ENCODE results near the gene SDR42E1.

Gene SDR42E1

DNA sequence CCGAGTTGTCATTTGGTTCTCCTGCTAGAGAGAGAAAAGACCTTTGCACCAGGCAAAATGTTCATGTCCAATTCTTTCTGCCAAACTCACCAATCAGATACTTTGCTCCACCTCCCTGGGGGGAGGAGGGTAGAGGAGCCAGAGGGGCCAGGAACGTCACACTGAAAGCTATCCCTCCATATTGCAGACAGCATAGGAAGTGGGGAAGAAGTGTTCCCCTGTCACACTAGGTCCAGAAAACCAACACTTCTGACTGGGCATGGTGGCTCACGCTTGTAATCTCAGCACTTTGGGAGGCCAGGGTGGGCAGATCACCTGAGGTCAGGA is 33.3 kb upstream of the SDR42E1 start:
- Histone ChIP-seq H3K9me3 (replicated peaks; ENCODE audit: insufficient read depth, low read length) (no peaks in the 10 kb centered on the region), H3K79me2 (ENCODE audit: low read length) (no peaks in the 10 kb centered on the region)

DNA sequence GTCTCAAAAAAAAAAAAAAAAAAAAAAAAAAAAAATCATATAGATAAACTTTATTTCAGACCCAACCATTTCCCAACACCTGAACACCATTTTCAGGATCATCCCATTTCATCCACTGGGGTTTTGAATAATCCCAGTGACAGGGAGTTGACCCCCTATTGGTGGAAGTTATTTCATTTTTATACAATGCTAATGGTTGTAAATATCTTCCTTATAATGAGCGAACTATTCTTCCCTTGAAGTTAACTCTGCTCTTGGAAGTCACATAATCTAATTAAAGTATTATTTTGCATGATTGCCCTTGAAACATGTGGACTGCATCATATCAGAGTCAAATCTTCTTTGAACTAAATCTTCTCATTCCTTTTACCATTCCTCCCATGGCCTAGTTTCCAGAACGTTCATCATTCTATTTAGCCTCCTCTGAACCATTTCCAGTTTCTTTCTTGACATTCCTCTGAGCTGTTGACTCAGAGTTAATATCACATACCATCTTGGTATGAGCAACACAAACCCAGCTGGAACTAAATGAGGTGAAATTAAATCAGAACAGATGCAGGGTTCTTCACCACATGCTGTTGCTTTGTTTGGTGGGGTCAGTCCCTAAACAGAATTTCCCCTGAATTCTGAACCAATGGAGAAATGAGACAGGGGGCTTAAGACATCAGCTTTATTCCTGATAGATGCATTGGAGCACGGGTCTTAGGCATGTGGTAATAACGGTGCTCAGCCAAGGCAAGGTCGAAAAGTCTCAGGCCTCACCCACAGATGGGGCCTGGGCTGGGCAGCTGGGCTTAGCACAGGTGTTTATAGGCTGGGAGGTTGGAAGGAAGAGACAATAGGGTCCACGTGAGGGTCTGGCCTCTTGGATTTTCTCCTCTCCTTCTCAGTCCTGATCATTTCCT is 32.7 kb upstream of the SDR42E1 start:
- Histone ChIP-seq H3K9ac (ENCODE audit: low read length) (no peak overlapping the region), H3K27ac (ENCODE audit: low read length) (no peak overlapping the region), H3K4me2 (ENCODE audit: low read depth, low read length) (no peak overlapping the region), H3K4me1 (ENCODE audit: low read length) (no peaks in the 10 kb centered on the region), H3K79me2 (ENCODE audit: low read length) (no peaks in the 10 kb centered on the region), H2AFZ (ENCODE audit: low read length) (no peak overlapping the region), H3K9me2 (replicated peaks; ENCODE audit: insufficient read depth, low read length) (no peaks in the 10 kb centered on the region), H3F3A (ENCODE audit: insufficient read depth, low read length) (no peaks in the 10 kb centered on the region), H3K4me3 (ENCODE audit: low read length) (no peak overlapping the region), H3K9me3 (replicated peaks; ENCODE audit: insufficient read depth, low read length) (no peaks in the 10 kb centered on the region), H4K20me1 (ENCODE audit: insufficient read depth, low read length) (no peaks in the 10 kb centered on the region), H3K36me3 (replicated peaks; ENCODE audit: insufficient read depth, low read length) (no peaks in the 10 kb centered on the region), H3K27me3 (replicated peaks; ENCODE audit: insufficient read depth, low read length) (no peaks in the 10 kb centered on the region)
- DNase-seq, result no peak
- TF ChIP-seq, protein P1, sequence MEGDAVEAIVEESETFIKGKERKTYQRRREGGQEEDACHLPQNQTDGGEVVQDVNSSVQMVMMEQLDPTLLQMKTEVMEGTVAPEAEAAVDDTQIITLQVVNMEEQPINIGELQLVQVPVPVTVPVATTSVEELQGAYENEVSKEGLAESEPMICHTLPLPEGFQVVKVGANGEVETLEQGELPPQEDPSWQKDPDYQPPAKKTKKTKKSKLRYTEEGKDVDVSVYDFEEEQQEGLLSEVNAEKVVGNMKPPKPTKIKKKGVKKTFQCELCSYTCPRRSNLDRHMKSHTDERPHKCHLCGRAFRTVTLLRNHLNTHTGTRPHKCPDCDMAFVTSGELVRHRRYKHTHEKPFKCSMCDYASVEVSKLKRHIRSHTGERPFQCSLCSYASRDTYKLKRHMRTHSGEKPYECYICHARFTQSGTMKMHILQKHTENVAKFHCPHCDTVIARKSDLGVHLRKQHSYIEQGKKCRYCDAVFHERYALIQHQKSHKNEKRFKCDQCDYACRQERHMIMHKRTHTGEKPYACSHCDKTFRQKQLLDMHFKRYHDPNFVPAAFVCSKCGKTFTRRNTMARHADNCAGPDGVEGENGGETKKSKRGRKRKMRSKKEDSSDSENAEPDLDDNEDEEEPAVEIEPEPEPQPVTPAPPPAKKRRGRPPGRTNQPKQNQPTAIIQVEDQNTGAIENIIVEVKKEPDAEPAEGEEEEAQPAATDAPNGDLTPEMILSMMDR (IDR thresholded peaks at IDR 0.05; ENCODE audit: low read length), result no peak
- TF ChIP-seq EZH2 (optimal IDR thresholded peaks at IDR 0.05; ENCODE audit: low read depth, low read length) (no peak), EZH2phosphoT487 (IDR thresholded peaks at IDR 0.05; ENCODE audit: low read length) (no peak)

More for the DNA sequence above, 33.3 kb upstream of the SDR42E1 start:
- no peaks in the 10 kb centered on the region for H3K9me2 ChIP-seq (replicated peaks; ENCODE audit: insufficient read depth, low read length)
- H3K27ac ChIP-seq (ENCODE audit: low read length), result no peak overlapping the region
- no peak overlapping the region for H3K4me3 ChIP-seq (ENCODE audit: low read length)
- TF ChIP-seq EZH2 (optimal IDR thresholded peaks at IDR 0.05; ENCODE audit: low read depth, low read length), result no peak
- no peak for TF ChIP-seq EZH2phosphoT487 (IDR thresholded peaks at IDR 0.05; ENCODE audit: low read length)
- TF ChIP-seq, protein P1 (IDR thresholded peaks at IDR 0.05; ENCODE audit: low read length), result no peak
- H3K4me2 ChIP-seq (ENCODE audit: low read depth, low read length), result no peak overlapping the region
- DNase-seq, result no peak
- no peak overlapping the region for H3K9ac ChIP-seq (ENCODE audit: low read length)
- no peaks in the 10 kb centered on the region for H3K27me3 ChIP-seq (replicated peaks; ENCODE audit: insufficient read depth, low read length)
- no peaks in the 10 kb centered on the region for H3F3A ChIP-seq (ENCODE audit: insufficient read depth, low read length)
- H3K36me3 ChIP-seq (replicated peaks; ENCODE audit: insufficient read depth, low read length), result no peaks in the 10 kb centered on the region
- no peaks in the 10 kb centered on the region for H3K4me1 ChIP-seq (ENCODE audit: low read length)
- no peak overlapping the region for H2AFZ ChIP-seq (ENCODE audit: low read length)
- no peaks in the 10 kb centered on the region for H4K20me1 ChIP-seq (ENCODE audit: insufficient read depth, low read length)

DNA sequence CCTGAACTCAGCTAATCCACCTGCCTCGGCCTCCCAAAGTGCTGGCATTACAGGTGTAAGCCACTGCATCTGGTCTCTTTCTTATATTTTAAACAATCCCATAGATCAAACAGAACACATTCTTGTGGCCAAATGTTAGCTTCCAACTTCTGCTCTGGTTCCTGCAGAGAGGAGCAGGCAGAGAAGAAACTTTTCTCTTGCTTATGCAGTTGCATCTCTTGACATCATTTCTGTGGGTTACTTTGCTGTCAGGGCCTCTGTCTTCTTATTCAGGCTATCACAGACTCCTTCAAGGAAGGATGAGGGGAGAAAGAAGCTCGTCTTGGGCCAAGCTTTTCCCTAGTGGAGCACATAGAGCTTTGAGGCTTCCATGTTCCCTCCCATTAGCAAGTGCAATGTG is 31.6 kb upstream of the SDR42E1 start:
- H4K20me1 ChIP-seq (ENCODE audit: insufficient read depth, low read length), result no peaks in the 10 kb centered on the region
- no peak overlapping the region for H2AFZ ChIP-seq (ENCODE audit: low read length)
- no peaks in the 10 kb centered on the region for H3K79me2 ChIP-seq (ENCODE audit: low read length)
- H3K9ac ChIP-seq (ENCODE audit: low read length), result no peak overlapping the region
- H3K4me2 ChIP-seq (ENCODE audit: low read depth, low read length), result no peak overlapping the region
- H3F3A ChIP-seq (ENCODE audit: insufficient read depth, low read length), result no peaks in the 10 kb centered on the region
- no peak overlapping the region for H3K4me3 ChIP-seq (ENCODE audit: low read length)
- no peaks in the 10 kb centered on the region for H3K9me3 ChIP-seq (replicated peaks; ENCODE audit: insufficient read depth, low read length)
- no peaks in the 10 kb centered on the region for H3K4me1 ChIP-seq (ENCODE audit: low read length)
- no peak overlapping the region for H3K27ac ChIP-seq (ENCODE audit: low read length)
- DNase-seq, result no peak
- no peaks in the 10 kb centered on the region for H3K36me3 ChIP-seq (replicated peaks; ENCODE audit: insufficient read depth, low read length)
- no peaks in the 10 kb centered on the region for H3K9me2 ChIP-seq (replicated peaks; ENCODE audit: insufficient read depth, low read length)
- H3K27me3 ChIP-seq (replicated peaks; ENCODE audit: insufficient read depth, low read length), result no peaks in the 10 kb centered on the region
- no peak for TF ChIP-seq EZH2phosphoT487 (IDR thresholded peaks at IDR 0.05; ENCODE audit: low read length)
- TF ChIP-seq, protein P1 (IDR thresholded peaks at IDR 0.05; ENCODE audit: low read length), result no peak
- no peak for TF ChIP-seq EZH2 (optimal IDR thresholded peaks at IDR 0.05; ENCODE audit: low read depth, low read length)
